ACHN (cell line): Measurements from ENCODE around the gene AOPEP.
"Not testable (repeated sequence)": the region's sequence is repeated elsewhere in the genome, so short reads cannot be mapped to it uniquely, and the experiment has no call there.

Source experiments
- DNase-seq: peaks from one replicate; pipeline ENCODE4 v3.0.0-alpha.2; 2015
- in situ Hi-C: cut with HindIII; loops from 2 replicates; pipeline ENCODE4 v1.10.0; 2017; ENCODE audit warnings: low sequenced_read_pairs, low pct_ligation_motif_present, low pct_unique_long_range_greater_than_20kb

AOPEP gene

GRCh38 chr9:94872083-94872833, 145.8 kb downstream of the AOPEP start:
- in situ Hi-C loops: no loop called here
- DNase-seq: no peak

DNA sequence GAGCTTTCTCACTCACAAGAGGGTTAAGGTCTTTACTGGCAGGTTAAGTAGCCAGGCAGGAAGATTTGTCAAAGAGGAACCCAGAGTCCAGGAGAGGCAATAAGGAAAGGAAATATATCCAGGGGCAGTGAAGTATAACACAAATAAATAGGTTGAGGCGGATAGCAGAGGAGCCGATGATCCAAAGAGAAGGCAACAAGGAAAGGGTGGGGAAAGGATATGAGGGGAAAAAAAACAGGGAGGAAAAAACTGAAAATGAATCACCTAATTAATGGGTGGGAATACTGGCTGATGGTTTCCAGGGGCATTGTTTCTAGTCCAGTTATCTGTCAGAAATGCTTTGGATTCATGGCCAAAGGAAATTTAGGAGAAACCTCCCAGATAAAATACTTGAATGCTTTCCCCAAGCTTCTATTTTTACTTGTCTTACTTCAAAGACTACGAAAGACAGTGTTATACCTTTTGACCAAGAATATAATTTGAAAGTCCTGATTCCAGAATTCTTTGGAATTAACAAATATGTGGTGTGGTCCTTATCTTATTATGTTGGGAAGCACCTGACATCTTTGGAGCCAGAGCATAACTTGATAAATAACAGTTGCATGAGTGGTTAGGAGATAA, 146.5 kb downstream of the AOPEP start:
- in situ Hi-C loops: no loop called here
- no peak for DNase-seq

DNA sequence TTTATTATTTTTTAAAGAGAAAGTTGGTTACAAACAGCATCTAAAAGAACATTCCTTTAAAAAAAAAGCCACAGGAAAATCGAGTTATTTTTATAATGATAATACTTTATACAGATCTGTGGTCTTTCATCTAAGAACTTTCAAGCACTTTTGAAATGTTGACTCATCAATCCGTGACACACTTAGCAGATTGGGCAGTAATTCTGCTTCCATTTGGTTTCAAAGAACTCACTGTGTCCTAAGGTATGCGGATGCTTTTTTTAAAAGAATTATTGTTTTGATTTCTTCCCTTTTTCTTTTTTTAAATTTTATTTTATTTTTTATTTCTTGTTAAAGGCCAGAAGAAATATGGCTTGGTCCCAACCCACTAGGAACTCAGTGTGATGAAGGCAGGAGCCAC, 147.8 kb downstream of the AOPEP start:
- in situ Hi-C loops: no loop called here
- DNase-seq: no peak

DNA sequence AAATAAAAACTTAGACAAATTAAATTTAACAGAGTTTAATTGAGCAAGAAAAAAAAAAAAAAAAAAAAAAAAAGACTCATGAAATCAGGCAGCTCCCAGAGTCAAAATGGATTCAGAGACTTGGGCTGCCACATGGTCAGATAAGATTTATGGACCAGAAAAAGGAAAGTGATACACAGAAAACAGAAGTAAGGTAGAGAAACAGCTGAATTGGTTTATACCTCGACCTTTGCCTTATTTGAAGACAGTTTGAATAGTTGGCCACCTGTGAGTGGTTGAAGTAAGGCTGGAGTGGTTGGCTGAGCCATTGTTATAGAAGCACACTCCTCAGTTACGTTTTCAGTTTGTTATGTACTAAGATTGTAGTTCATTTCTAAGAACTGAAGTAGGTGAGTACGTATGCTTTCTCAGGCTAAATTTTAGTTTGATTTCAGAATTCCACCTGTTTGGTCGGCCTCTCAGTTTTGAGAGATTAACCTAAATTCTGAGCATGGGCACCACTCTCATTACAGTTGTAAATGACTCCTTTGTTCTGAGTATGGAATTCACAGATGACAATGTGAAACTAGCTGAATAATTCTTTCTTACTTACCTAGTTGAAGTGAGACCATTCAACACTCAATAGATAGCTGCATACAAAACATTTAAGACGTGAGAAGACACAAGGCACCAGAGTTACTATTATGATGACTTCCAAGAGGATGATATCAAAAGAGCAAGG, 149.0 kb downstream of the AOPEP start:
- in situ Hi-C loops: no loop called here
- DNase-seq: no peak

DNA sequence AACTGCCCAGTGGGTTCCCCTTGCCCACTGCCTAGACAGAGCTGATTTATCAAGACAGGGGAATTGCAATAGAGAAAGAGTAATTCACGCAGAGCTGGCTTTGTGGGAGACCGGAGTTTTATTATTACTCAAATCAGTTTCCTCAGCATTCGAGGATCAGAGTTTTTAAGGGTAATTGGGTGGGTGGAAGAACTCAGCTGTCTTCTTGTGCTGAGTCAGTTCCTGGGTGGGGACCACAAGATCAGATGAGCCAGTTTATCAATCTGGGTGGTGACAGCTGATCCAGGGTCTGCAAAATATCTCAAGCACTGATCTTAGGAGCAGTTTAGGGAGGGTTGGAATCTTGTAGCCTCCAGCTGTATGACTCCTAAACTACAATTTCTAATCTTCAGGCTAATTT, 152.3 kb downstream of the AOPEP start:
- DNase-seq, in situ Hi-C loops: not testable (repeated sequence)

GRCh38 chr9:94879230-94879629, 152.7 kb downstream of the AOPEP start:
- in situ Hi-C loops: no loop called here
- no peak for DNase-seq

DNA sequence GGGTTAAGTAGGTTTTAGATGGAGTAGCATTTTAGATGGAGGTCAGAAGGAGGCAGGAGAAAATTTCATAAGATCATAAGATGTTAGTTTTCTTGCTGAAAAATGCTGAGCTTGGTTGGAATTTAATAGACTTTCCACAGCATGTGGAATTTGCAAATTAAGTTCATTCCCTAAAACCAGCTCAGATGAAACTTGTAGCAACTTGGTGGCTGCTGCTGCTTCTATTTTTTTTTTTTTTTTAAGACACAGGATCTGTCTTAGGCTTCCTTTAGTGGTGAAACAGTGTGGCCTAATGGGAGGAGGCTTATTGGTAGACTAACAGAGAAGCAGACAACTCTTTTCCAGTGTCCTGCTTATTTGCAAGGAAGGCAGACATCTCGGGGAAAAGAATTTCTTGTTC, 154.5 kb downstream of the AOPEP start:
- no peak for DNase-seq
- in situ Hi-C loops: no loop called here

DNA sequence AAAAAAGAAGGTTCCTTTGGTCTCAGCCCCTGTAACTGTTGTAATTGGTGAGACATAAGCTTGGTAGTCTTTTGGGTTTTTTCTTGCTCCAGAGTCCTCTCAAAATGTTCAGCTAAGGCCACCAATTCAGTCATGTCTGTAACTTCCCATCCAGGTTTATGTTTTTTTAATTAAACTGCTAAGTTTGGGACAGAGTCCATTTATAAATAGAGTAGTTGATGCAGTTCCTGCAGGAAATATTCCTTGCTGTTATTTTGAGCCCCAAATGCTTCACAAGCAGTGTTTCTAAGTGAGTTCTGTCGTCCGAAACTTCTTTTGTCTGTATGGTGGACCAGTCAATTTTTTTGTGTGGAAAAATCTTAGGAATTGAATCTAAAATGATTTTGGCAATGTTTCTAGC, 155.0 kb downstream of the AOPEP start:
- no peak for DNase-seq
- in situ Hi-C loops: no loop called here

GRCh38 chr9:94881940-94882339, 155.4 kb downstream of the AOPEP start:
- in situ Hi-C loops: no loop called here
- DNase-seq: no peak

DNA sequence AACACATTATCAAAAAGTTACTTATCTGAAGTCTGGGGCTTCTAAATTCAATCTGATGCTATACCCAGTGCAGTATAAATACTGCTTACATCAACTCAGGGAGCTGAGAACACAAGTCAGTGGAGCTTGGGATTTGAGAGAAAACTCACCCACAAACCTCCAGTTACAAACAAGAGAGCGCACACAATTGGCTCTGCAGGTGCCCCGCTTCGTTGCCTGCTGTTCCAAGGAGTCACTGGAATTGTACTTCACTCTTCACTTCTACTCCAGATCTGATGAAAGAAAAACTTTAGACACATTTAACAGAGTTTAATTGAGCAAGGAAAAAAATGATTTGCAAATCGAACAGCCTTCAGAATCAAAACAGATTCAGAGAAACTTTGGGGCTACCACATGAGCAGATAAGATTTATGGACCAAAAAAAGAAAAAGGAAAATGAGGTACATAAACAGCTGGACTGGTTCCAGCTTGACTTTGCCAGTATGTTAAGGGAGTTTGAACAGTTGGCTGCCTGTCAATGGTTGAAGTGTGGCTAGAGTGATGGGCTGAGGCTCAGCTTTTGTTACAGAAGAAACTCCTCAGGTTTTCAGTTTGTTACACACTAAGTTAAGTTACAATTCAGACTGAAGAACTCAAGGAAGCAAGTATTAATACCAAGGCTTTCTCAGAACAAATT, 156.6 kb downstream of the AOPEP start:
- DNase-seq: no peak
- in situ Hi-C loops: no loop called here

GRCh38 chr9:94885854-94886447, 159.5 kb downstream of the AOPEP start:
- in situ Hi-C loops: no loop called here
- no peak for DNase-seq

DNA sequence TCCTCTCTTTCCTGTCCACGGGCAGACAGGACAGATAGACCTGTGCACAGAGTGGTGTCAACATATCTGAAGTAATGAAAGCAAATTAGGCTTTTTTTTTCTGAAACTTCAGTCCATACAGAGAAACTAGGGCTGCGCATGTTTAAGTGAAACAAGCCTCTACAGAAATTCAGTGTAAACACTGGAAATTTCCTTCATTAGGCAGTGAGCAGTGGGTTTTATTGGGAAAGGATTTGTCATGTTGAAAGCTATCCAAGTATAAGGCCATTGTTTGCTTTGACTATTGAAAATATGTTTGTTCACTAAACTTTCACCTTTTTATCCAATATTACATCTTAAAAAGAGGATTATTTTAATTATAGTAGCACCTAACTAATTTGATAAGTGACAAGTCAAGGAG, 161.2 kb downstream of the AOPEP start:
- in situ Hi-C loops: no loop called here
- no peak for DNase-seq

GRCh38 chr9:94888775-94889174, 162.3 kb downstream of the AOPEP start:
- in situ Hi-C loops: no loop called here
- DNase-seq: no peak

DNA sequence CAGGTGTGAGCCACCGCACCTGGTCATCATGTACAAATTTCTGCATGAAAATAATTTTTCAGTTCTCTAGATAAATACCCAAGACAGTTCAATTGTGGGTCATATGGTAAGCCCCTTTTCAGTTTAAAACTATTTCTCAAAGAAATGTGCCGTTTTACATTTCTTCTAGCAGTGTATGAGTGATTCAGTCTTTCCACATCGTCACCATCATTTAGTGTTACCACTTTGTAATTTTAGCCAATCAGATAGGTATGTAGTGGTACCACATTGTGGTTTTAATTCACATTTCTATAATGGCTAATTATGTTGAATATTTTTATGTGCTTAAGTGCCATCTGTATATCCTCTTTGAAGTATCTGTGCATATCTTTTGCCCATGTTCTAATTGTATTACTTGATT, 163.1 kb downstream of the AOPEP start:
- DNase-seq: no peak
- in situ Hi-C loops: no loop called here

DNA sequence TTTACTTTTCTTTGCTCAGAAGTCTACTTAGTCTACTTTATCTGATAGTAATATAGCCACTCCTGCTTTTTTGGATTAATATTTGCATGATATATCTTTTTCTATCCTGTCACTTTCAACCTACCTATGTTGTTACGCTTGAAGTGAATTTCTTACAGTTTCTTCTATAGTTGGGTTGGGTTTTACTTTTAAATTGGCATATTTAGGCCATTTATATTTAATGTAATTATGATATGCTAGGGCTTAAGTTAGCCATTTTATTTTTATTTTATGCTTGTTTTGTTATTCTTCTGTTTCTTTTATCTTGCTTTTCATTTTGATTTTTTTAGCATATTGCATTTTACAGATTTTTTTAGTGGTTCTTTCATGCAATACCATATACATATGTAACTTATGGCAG, 164.7 kb downstream of the AOPEP start:
- in situ Hi-C loops: no loop called here
- no peak for DNase-seq

DNA sequence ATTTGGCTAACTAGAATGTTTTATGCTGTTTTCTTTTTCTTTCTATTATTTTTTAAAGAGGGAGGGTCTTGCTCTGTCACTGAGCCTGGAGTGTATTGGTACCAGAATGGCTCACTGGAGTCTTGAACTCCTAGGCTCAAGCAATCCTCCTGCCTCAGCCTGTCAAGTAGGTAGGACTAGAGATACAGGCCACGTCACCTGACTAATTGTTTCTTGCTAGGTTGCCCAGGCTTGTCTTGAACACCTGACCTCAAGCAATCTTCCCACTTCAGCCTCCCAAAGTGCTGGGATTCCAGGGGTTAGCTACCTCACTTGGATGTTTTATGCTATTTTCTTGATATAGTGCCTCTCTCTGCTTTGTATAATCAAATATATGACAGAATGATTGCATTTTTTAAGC, 166.2 kb downstream of the AOPEP start:
- in situ Hi-C loops: no loop called here
- DNase-seq: no peak

DNA sequence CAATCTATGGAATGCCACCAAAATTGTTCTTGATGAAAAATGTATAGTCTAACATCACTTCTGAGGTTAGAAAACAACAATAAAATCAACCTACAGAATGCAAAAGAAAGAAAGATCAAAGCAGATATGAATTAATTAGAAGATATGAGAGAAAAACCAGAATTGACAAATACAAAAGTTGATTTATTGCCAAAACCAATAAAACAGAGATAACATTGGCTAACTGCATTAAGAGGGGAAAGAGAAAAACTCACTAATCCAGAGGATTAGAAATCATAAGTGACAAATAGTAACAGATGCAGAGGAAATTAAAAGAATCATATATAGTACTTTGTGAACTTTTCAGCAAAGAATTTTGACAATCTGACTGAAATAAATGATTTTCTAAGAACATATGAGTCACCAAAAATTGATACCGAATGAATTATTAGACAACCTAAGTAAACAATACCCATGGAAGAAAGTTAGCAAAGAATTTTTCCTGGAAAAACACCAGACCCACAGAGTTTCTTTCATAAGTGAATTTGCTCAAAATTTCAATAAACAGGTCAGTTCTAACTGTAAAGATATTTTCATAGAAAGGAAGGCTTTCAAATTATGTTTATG, 167.7 kb downstream of the AOPEP start:
- DNase-seq: peak; percentile 33
- in situ Hi-C loops: no loop called here

- in situ Hi-C loops: no loop called here
- no peak for DNase-seq
These were observed 169.2 kb downstream of the AOPEP start for GRCh38 chr9:94895668-94896067.

GRCh38 chr9:94896512-94896911, 170.0 kb downstream of the AOPEP start:
- DNase-seq: no peak
- in situ Hi-C loops: no loop called here
